Stomach (tissue), 9 donors: ENCODE data around the gene RBM19. TPM values are rescaled to one million over a fixed set of nuclear protein-coding genes. Genes with fewer than 3 reads are reported as not detected.

Source experiments
- DNase-seq, 2 donors: peaks; one replicate each; pipeline versions ENCODE4 v3.0.0 to v3.0.0-alpha.2; 2013 to 2019
- H3K27ac ChIP-seq, 5 donors: fragments of 200-600 bp in 4 of 5; sonication (generic) in 4 of 5; one replicate each; pipeline ENCODE4 v1.5.1; 2013 to 2019; ENCODE audit warnings: mild to moderate bottlenecking in 1 of 5, moderate library complexity in 1 of 5
- H3K27me3 ChIP-seq, 3 donors: fragments of 200-600 bp; sonication (generic); one replicate each; pipeline ENCODE4 v1.5.1; 2017 to 2019; ENCODE audit warnings: mixed run types in 1 of 3
- H3K36me3 ChIP-seq, 4 donors: fragments of 200-600 bp; sonication (generic); 1 replicate in 3 of 4; 2 replicates in 1 of 4; pipeline ENCODE4 v1.5.1; 2016 to 2019
- H3K4me1 ChIP-seq, 4 donors: fragments of 200-600 bp; sonication (generic); one replicate each; pipeline ENCODE4 v1.5.1; 2016 to 2019
- H3K4me3 ChIP-seq, 4 donors: fragments of 200-600 bp; sonication (generic) in 3 of 4; one replicate each; pipeline ENCODE4 v1.5.1; 2016 to 2019; ENCODE audit warnings: mild to moderate bottlenecking in 1 of 4
- H3K9me3 ChIP-seq, 4 donors: fragments of 200-600 bp; sonication (generic); one replicate each; pipeline ENCODE4 v1.5.1; 2016 to 2019
- EP300 ChIP-seq: sonication (generic); formaldehyde crosslinking; IDR thresholded peaks from one replicate; pipeline ENCODE4 v1.6.1; 2017; ENCODE audit warnings: antibody characterized with exemption
- POLR2A ChIP-seq, 4 donors: fragments of 450-650 bp; IDR thresholded peaks; one replicate each; pipeline ENCODE4 v1.6.1; 2016; ENCODE audit warnings: antibody characterized with exemption in 4 of 4, control low read depth in 2 of 4, mild to moderate bottlenecking in 1 of 4, moderate library complexity in 1 of 4
- POLR2AphosphoS5 ChIP-seq, 3 donors: sonication (generic); formaldehyde crosslinking; IDR thresholded peaks; one replicate each; pipeline ENCODE4 v1.6.1; 2016; ENCODE audit warnings: antibody characterized with exemption in 3 of 3
- WGBS, 5 donors: extraction: QIAGEN DNeasy Blood & Tissue Kit in 3 of 5; methylation state at CpG; one replicate each; pipeline versions ENCODE4 v1.1.5 to v1.1.7; 2013 to 2018; 5-methylcytosine and 5-hydroxymethylcytosine counted together
- intact Hi-C: fragments of 100-400 bp; cut with DNase I; formaldehyde crosslinking; loops from one replicate; pipeline ENCODE4 v1.15.1; 2023; ENCODE audit warnings: low total_unique reads
- polyA plus RNA-seq, 3 donors: library from polyadenylated mRNA; stranded (reverse); fragments of 200-250 nt; gene quantifications; one replicate each; pipeline ENCODE4 v1.2.3, GENCODE V29; 2013
- total RNA-seq, 5 donors: library from RNA; depleted of rRNA; stranded (reverse); fragments of >200 nt; gene quantifications; one replicate each; pipeline versions ENCODE4 v1.1.0 to v1.2.3, GENCODE V29; 2014 to 2016
- TF ChIP-seq, protein P1 (sequence below), 7 experiments: fragments of 450-650 bp in 4 of 7; fragments of 200-600 bp in 3 of 7; sonication (generic) in 3 of 7; IDR thresholded peaks; one replicate each; pipeline ENCODE4 v1.5.1; 2016 to 2019; ENCODE audit warnings: antibody characterized with exemption in 7 of 7, control low read depth in 2 of 7, mild to moderate bottlenecking in 1 of 7
- donor health status: healthy with polysubstance abuse.
- donor health status: Bipolar disorder and iron deficiency.
- donor health status: healthy.

Gene RBM19
- total and polyA plus RNA-seq, 8 donors: 8.1 to 109 (median 27.3) TPM

- 89 to 98% (median 91%) methylated on average over 3 of the region's 3 CpGs for WGBS, 5 donors
- no peaks in the 10 kb centered on the region for H3K4me1 ChIP-seq
- no peaks in the 10 kb centered on the region for H3K27me3 ChIP-seq
- H3K4me3 ChIP-seq: no peak overlapping the region
- no peak for TF ChIP-seq POLR2A (IDR thresholded peaks at IDR 0.05)
- TF ChIP-seq POLR2AphosphoS5 (IDR thresholded peaks at IDR 0.05): no peak
- TF ChIP-seq, protein P1, sequence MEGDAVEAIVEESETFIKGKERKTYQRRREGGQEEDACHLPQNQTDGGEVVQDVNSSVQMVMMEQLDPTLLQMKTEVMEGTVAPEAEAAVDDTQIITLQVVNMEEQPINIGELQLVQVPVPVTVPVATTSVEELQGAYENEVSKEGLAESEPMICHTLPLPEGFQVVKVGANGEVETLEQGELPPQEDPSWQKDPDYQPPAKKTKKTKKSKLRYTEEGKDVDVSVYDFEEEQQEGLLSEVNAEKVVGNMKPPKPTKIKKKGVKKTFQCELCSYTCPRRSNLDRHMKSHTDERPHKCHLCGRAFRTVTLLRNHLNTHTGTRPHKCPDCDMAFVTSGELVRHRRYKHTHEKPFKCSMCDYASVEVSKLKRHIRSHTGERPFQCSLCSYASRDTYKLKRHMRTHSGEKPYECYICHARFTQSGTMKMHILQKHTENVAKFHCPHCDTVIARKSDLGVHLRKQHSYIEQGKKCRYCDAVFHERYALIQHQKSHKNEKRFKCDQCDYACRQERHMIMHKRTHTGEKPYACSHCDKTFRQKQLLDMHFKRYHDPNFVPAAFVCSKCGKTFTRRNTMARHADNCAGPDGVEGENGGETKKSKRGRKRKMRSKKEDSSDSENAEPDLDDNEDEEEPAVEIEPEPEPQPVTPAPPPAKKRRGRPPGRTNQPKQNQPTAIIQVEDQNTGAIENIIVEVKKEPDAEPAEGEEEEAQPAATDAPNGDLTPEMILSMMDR (IDR thresholded peaks at IDR 0.05): no peak
- TF ChIP-seq EP300: no peak
- H3K9me3 ChIP-seq: no peaks in the 10 kb centered on the region
- H3K27ac ChIP-seq: no peak overlapping the region
- intact Hi-C loops: no loop called here
- no peak for DNase-seq
- H3K36me3 ChIP-seq: peaks cover 9 to 65% (median 50%) of the 10 kb centered on the region in 4 donors
Measured at GRCh38 chr12:113841786-113842185, 124.3 kb downstream of the RBM19 start.

- TF ChIP-seq POLR2A (IDR thresholded peaks at IDR 0.05) (no peak), EP300 (no peak)
- TF ChIP-seq, protein P1 (IDR thresholded peaks at IDR 0.05): no peak
- Histone ChIP-seq H3K4me3 (no peak overlapping the region), H3K9me3 (no peaks in the 10 kb centered on the region), H3K4me1 (no peaks in the 10 kb centered on the region), H3K27ac (no peak overlapping the region), H3K27me3 (no peaks in the 10 kb centered on the region), H3K36me3 (peaks cover 9 to 58% (median 45%) of the 10 kb centered on the region in 4 donors)
- DNase-seq: no peak
- 88 to 95% (median 93%) methylated on average over 14 to 15 of the region's 15 CpGs for WGBS, 5 donors
- intact Hi-C loops: no loop called here
Measured at GRCh38 chr12:113840401-113841042, 125.6 kb downstream of the RBM19 start.

- 86 to 98% (median 90%) methylated on average over 5 to 7 of the region's 7 CpGs for WGBS, 5 donors
- TF ChIP-seq POLR2AphosphoS5 (IDR thresholded peaks at IDR 0.05) (no peak), EP300 (no peak), POLR2A (IDR thresholded peaks at IDR 0.05) (no peak)
- TF ChIP-seq, protein P1 (IDR thresholded peaks at IDR 0.05): no peak
- H3K27me3 ChIP-seq: no peaks in the 10 kb centered on the region
- no peaks in the 10 kb centered on the region for H3K9me3 ChIP-seq
- DNase-seq: no peak
- H3K36me3 ChIP-seq: peaks cover 2 to 50% (median 32%) of the 10 kb centered on the region in 4 donors
- no peak overlapping the region for H3K27ac ChIP-seq
- H3K4me3 ChIP-seq: no peak overlapping the region
- no peaks in the 10 kb centered on the region for H3K4me1 ChIP-seq
- intact Hi-C loops: no loop called here
Measured at GRCh38 chr12:113838896-113839295, 127.2 kb downstream of the RBM19 start.

DNA sequence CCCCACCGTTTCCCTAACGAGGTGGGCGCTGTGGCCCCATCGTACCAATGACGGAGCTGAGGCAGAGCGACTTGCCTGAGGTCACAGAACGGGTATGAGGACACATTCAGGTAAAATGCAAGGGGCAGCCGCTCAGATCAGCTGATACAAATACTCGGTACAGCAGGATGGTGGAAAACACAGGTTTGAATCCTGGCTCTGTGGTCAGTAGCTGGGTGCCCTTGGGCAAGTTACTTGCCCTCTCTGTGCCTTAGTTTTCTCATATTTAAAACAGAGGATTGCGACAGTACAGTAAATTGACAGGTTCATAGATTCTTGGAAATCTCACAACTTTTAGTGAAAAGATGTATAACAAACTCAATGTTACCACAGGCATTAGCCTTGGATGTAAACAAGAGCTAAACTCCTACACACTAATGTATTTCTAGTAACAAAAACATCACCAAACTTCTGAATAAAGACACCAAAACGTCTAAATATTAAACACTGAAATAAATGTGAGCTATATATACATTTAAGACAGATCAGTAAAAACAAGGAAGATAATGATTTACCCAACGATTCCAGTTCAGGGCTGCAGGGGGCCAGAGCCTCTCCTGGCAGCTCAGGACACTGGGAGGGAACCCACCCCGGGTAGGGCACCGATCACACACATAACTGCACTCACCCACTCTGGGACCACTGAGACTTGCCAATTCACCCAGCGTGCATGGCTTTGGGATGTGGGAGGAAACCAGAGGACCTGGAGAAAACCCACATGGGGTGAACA, 128.4 kb downstream of the RBM19 start:
- TF ChIP-seq, protein P1 (IDR thresholded peaks at IDR 0.05): no peak
- no peak for TF ChIP-seq EP300
- TF ChIP-seq POLR2AphosphoS5 (IDR thresholded peaks at IDR 0.05): no peak
- no peak for TF ChIP-seq POLR2A (IDR thresholded peaks at IDR 0.05)
- Histone ChIP-seq H3K4me3 (no peak overlapping the region), H3K9me3 (no peaks in the 10 kb centered on the region), H3K4me1 (no peaks in the 10 kb centered on the region), H3K27me3 (no peaks in the 10 kb centered on the region), H3K27ac (no peak overlapping the region), H3K36me3 (peaks cover 0 to 38% (median 20%) of the 10 kb centered on the region in 4 donors)
- 79 to 87% (median 83%) methylated on average over 15 of the region's 15 CpGs for WGBS, 5 donors
- intact Hi-C loops: no loop called here
- DNase-seq: no peak
